Measurements from ENCODE around the gene RNF220. TPM values are rescaled to one million over a fixed set of nuclear protein-coding genes. Genes with fewer than 3 reads are reported as not detected.

Gene RNF220
- total and polyA plus RNA-seq, 2 of the 13 experiments (the other 11 are each of a cell fraction or from before 2014, with no cell fraction given) = 48.2 to 72.1 TPM

- TF ChIP-seq GMEB1 (CRISPR knock-in tag; IDR thresholded peaks at IDR 0.05; ENCODE audit: borderline replicate concordance) = no peak
- no peak for TF ChIP-seq ZNF572 (CRISPR knock-in tag; IDR thresholded peaks at IDR 0.05)
- TF ChIP-seq ZNF17 (CRISPR knock-in tag; IDR thresholded peaks at IDR 0.05) = no peak
- no peak for TF ChIP-seq ZNF180 (CRISPR knock-in tag; IDR thresholded peaks at IDR 0.05; ENCODE audit: borderline replicate concordance, low read depth)
- TF ChIP-seq ZNF598 (CRISPR knock-in tag; IDR thresholded peaks at IDR 0.05; ENCODE audit: borderline replicate concordance) = no peak
- TF ChIP-seq YEATS2 (CRISPR knock-in tag; IDR thresholded peaks at IDR 0.05; ENCODE audit: borderline replicate concordance) = no peak
- TF ChIP-seq ZNF784 (CRISPR knock-in tag; IDR thresholded peaks at IDR 0.05; ENCODE audit: borderline replicate concordance) = no peak
- TF ChIP-seq KDM5B (CRISPR knock-in tag; IDR thresholded peaks at IDR 0.05; ENCODE audit: borderline replicate concordance) = no peak
- no peak for TF ChIP-seq ZNF275 (CRISPR knock-in tag; IDR thresholded peaks at IDR 0.05; ENCODE audit: borderline replicate concordance)
- TF ChIP-seq GPBP1L1 (CRISPR knock-in tag; IDR thresholded peaks at IDR 0.05) = no peak
- TF ChIP-seq ZMAT3 (CRISPR knock-in tag; conservative IDR thresholded peaks at IDR 0.05) = no peak
Observed at GRCh38 chr1:44425341-44426082, 20.5 kb downstream of the RNF220 start (continued).
